ENCODE data around the gene WDR62.

The WDR62 gene

GRCh38 chr19:36013280-36014011 is 41.3 kb upstream of the WDR62 start:
- no peak for TF ChIP-seq CTCF (IDR thresholded peaks at IDR 0.05; ENCODE audit: extremely low read depth, missing control alignments)
- DNase-seq (ENCODE audit: low spot score) = no peak

- peak; percentile 98 for DNase-seq (ENCODE audit: low spot score)
- no peak for TF ChIP-seq CTCF (IDR thresholded peaks at IDR 0.05; ENCODE audit: extremely low read depth, missing control alignments)
Observed at GRCh38 chr19:36014012-36014924, 40.4 kb upstream of the WDR62 start, which contains the start of gene ALKBH6. TSS of gene ALKBH6 (minus strand) at chr19:36014213. CDS start at chr19:36013397, 816 bp downstream.

GRCh38 chr19:36019061-36019670 is 35.5 kb upstream of the WDR62 start:
- DNase-seq (ENCODE audit: low spot score) = no peak
- no peak for TF ChIP-seq CTCF (IDR thresholded peaks at IDR 0.05; ENCODE audit: extremely low read depth, missing control alignments)

GRCh38 chr19:36023432-36023831 is 31.3 kb upstream of the WDR62 start:
- TF ChIP-seq CTCF (IDR thresholded peaks at IDR 0.05; ENCODE audit: extremely low read depth, missing control alignments) = no peak
- no peak for DNase-seq (ENCODE audit: low spot score)

GRCh38 chr19:36025541-36025940 is 29.2 kb upstream of the WDR62 start:
- no peak for TF ChIP-seq CTCF (IDR thresholded peaks at IDR 0.05; ENCODE audit: extremely low read depth, missing control alignments)
- DNase-seq (ENCODE audit: low spot score) = no peak

- DNase-seq (ENCODE audit: low spot score) = no peak
- TF ChIP-seq CTCF (IDR thresholded peaks at IDR 0.05; ENCODE audit: extremely low read depth, missing control alignments) = no peak
Observed at GRCh38 chr19:36026091-36026876, 28.4 kb upstream of the WDR62 start.

All from GM20000 (cell line).